ENCODE measurements around the gene STON1.

The STON1 gene

GRCh38 chr2:48633143-48633542, 103.2 kb downstream of the STON1 start:
- DNase-seq, result no peak

GRCh38 chr2:48635786-48636185, 105.8 kb downstream of the STON1 start:
- no peak for DNase-seq

- no peak for DNase-seq
Observed at GRCh38 chr2:48638261-48638660, 108.3 kb downstream of the STON1 start.

All from KG1 (cell line).